Dendritic cell treated with granulocyte-macrophage colony-stimulating factor and Interleukin-4, amounts not matched to agents 40 ng/mL and 50 ng/mL, for 4 days (primary cell): ENCODE measurements around the gene ASL.
"Not testable (repeated sequence)": the region's sequence is repeated elsewhere in the genome, so short reads cannot be mapped to it uniquely, and the experiment has no call there.

Experiments used
- H3K27ac Mint-ChIP-seq: one replicate; pipeline ENCODE4 v1.8.0; 2022; ENCODE audit warnings: mild to moderate bottlenecking, mixed read lengths
- H3K27me3 Mint-ChIP-seq: one replicate; pipeline ENCODE4 v1.8.0; 2022; ENCODE audit warnings: mild to moderate bottlenecking, mixed read lengths
- H3K36me3 Mint-ChIP-seq: one replicate; pipeline ENCODE4 v1.8.0; 2022; ENCODE audit warnings: low read depth, mixed read lengths
- H3K4me1 Mint-ChIP-seq: one replicate; pipeline ENCODE4 v1.8.0; 2022; ENCODE audit warnings: low read depth, mixed read lengths
- H3K4me3 Mint-ChIP-seq: one replicate; pipeline ENCODE4 v1.8.0; 2022; ENCODE audit warnings: mild to moderate bottlenecking, moderate library complexity, mixed read lengths
- H3K9me3 Mint-ChIP-seq: one replicate; pipeline ENCODE4 v1.8.0; 2022; ENCODE audit warnings: mixed read lengths
- intact Hi-C: fragments of 100-400 bp; cut with micrococcal nuclease; formaldehyde crosslinking; loops from one replicate; pipeline ENCODE4 v1.15.0; 2022

The ASL gene

DNA sequence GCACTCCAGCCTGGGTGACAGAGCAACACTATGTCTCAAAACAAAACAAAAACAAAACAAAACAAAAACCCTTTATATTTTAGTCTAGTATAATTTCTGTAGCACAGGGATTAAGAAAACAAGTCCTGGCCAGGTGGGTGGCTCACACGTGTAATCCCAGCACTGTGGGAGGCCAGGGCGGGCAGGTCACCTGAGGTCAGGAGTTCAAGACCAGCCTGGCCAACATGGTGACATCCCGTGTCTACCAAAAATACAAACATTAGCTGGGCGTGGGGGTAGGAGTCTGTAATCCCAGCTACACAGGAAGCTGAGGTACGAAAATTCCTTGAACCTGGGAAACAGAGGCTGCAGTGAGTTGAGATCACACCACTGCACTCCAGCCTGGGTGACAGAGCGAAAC, 23.2 kb upstream of the ASL start:
- Mint-ChIP-seq H3K4me1 (no peaks in the 10 kb centered on the region), H3K4me3 (no peak overlapping the region), H3K27ac (no peak overlapping the region), H3K36me3 (no peaks in the 10 kb centered on the region), H3K27me3 (no peaks in the 10 kb centered on the region), H3K9me3 (no peaks in the 10 kb centered on the region)
- intact Hi-C loops: no loop called here

DNA sequence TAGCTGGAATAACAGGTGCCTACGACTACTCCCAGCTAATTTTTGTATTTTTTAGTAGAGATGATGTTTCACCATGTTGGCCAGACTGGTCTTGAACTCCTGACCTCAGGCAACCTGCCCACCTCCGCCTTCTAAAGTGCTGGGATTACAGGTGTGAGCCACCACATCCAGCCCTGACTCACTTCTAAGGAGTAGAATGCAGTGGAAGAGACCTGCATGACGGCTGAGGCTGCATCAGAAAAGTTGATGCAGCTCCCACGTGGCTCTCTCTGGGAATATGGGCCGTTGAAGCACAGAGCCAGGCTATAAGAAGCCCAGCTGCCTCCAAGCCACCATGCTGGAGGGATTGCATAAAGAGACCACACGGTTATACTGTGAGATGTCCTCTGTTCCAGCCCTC, 21.6 kb upstream of the ASL start:
- intact Hi-C loops: no loop called here
- no peaks in the 10 kb centered on the region for H3K36me3 Mint-ChIP-seq
- H3K27me3 Mint-ChIP-seq: no peaks in the 10 kb centered on the region
- H3K4me3 Mint-ChIP-seq: no peak overlapping the region
- no peak overlapping the region for H3K27ac Mint-ChIP-seq
- H3K4me1 Mint-ChIP-seq: no peaks in the 10 kb centered on the region
- H3K9me3 Mint-ChIP-seq: no peaks in the 10 kb centered on the region

DNA sequence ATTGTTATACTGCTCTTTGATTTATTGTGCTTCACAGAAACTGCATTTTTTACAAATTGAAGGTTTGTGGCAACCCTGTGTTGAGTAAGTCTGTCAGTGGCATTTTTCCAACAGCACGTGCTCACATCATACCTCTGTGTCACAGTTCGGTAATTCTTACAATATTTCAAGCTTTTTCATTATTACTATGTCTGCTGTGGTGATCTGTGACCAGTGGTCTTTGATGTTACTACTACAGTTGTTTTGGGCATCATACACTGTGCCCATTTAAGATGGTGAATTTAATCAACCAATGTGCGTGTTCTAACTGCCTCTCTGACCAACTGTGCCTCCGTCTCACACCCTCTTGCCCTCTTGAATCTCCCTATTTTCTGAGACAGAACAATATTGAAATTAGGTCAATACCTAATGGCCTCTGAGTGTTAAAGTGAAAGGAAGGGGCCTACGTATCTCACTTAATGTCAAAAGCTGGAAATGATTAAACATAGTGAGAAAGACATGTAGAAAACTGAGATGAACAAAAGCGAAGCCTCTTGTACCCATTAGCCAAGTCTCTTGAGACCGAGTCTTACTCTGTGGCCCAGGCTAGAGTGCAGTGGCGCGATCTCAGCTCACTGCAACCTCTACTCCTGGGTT, 20.2 kb upstream of the ASL start:
- no peak overlapping the region for H3K27ac Mint-ChIP-seq
- intact Hi-C loops: no loop called here
- H3K4me1 Mint-ChIP-seq: no peaks in the 10 kb centered on the region
- H3K36me3 Mint-ChIP-seq: no peaks in the 10 kb centered on the region
- H3K9me3 Mint-ChIP-seq: no peaks in the 10 kb centered on the region
- no peak overlapping the region for H3K4me3 Mint-ChIP-seq
- H3K27me3 Mint-ChIP-seq: no peaks in the 10 kb centered on the region

DNA sequence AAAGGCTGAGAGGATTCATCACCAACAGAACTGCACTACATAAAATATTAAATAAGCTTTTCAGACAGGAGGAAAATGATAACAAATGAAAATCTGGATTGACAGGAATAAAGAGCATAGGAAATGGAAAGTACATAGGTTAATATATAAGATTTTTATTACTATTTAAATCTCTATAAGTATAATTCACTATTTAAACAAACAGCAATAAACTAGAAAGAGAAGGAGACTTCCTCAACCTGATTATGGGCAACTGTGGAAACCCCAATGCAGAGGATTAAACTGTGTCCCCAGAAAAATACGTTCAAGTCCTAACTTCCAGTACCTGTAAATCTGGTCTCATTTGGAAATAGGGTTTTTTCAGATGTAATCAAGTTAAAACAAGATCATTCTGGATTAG, 14.8 kb upstream of the ASL start:
- intact Hi-C loops: no loop called here
- Mint-ChIP-seq H3K27me3 (no peaks in the 10 kb centered on the region), H3K36me3 (no peaks in the 10 kb centered on the region), H3K9me3 (no peaks in the 10 kb centered on the region), H3K4me3 (no peak overlapping the region), H3K27ac (no peak overlapping the region), H3K4me1 (no peaks in the 10 kb centered on the region)

DNA sequence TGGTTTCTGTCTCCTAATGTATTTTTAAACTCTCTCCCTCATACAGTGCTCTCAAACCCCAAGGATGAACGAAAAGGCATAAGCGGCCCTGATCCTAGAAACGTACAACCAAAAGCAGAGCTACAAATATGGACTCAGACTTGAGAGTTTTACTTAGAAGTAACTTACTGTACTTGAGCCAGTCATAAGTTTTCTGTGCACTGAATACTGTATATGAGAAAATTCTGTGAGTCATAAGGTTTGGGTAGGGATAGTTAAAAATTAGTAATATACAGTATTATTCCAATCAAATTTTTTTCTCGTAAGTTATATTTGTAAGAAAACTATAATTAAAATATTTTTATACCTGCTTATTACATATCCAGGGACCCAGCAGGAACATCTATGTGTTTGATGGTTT, 5.9 kb upstream of the ASL start:
- Mint-ChIP-seq H3K36me3 (no peaks in the 10 kb centered on the region), H3K4me1 (peaks cover 5% of the 10 kb centered on the region), H3K27ac (no peak overlapping the region), H3K4me3 (no peak overlapping the region), H3K9me3 (no peaks in the 10 kb centered on the region), H3K27me3 (peaks cover 7% of the 10 kb centered on the region)
- intact Hi-C loops: loop anchor here (10.0 kb wide), 1 partner anchor 85 kb away; the partner anchor contains the start of gene GUSB

DNA sequence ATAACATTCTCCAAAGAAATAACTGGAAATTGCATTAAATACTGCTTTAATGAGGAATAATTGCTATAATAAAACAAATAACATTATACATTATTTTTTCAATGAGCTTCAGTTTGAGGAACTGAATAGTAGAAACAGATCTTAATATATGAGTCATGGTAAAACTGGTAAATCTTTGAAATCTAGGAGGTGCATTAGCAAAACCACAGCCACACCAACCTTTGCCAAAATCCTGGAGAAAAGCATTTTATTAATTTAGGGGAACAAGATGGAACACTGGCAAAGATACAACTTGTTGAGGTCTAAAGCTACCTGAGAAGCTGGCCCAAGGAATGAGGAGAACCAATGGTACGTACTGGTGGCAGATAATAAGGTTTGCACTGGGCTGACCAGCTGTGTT, 5.4 kb upstream of the ASL start:
- H3K27ac Mint-ChIP-seq: no peak overlapping the region
- H3K36me3 Mint-ChIP-seq: no peaks in the 10 kb centered on the region

DNA sequence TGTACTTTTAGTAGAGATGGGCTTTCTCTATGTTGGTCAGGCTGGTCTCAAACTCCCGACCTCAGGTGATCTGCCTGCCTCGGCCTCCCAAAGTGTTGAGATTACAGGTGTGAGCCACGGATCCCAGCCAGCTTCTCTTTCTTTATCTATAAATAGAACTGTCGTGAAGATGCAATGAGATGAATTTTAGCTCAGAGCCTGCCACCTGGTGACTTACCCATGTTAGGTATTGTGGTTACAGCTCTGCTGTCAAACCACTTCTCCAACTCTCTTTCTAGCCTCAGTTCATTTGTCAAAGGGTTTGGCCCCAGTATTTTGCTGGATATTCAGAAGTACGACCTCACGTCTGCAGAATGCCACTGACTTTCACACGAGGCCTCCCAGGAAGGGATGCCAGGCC, 3.4 kb upstream of the ASL start:
- H3K27ac Mint-ChIP-seq, H3K27me3 Mint-ChIP-seq, H3K9me3 Mint-ChIP-seq, H3K4me3 Mint-ChIP-seq: not testable (repeated sequence)
- intact Hi-C loops: loop anchor here (10.0 kb wide), 1 partner anchor 87 kb away; the partner anchor contains the start of gene GUSB
- Mint-ChIP-seq H3K4me1 (peaks cover 16% of the 10 kb centered on the region), H3K36me3 (peaks cover 10% of the 10 kb centered on the region)

More for the DNA sequence above, 5.4 kb upstream of the ASL start:
- intact Hi-C loops: loop anchor here (10.0 kb wide), 1 partner anchor 85 kb away; the partner anchor contains the start of gene GUSB
- no peaks in the 10 kb centered on the region for H3K9me3 Mint-ChIP-seq
- peaks cover 5% of the 10 kb centered on the region for H3K4me1 Mint-ChIP-seq
- peaks cover 7% of the 10 kb centered on the region for H3K27me3 Mint-ChIP-seq
- no peak overlapping the region for H3K4me3 Mint-ChIP-seq

DNA sequence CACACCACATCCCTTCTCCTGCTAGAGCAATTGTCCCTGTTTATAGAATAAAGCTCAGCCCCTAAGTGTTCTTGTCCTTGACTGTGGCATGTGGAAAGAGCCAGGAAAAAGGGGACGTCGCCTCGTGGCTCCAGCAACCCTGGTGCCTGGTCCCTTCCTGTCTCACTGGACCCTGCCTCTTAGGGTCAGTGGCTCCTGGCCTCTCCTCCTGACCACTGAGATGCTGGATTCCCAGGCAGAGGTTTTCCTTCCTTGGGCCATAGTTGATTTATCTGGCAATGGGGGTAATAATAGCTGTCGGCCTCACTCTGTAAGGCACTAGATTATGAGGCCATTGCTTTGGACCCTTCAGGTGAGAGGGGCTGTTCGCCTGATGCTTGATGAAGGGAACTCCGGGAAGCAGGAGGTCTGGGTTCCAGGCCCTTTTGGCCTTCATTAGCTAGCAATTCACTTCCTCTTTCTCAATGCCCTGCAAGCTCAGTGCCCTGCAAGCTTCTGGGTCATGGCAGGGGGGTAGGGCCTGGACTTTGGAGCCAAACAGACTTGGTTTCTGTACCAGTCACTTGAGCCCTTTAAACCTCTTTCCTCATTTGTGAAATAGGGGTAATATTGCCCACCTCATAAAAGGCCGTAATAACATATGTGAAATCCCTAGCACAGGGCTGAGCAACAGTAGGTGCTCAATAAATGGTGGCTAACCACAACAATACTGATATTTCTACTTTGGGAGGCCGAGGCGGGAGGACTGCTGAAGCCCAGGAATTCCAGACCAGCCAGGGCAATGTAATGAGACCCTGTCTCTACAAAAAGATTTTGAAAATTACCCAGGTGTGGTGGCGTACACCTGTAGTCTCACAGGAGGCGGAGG, 1.1 kb downstream of the ASL start:
- Mint-ChIP-seq H3K27me3 (peaks cover 2% of the 10 kb centered on the region), H3K4me1 (peaks cover 16% of the 10 kb centered on the region), H3K4me3 (peak overlapping the region; percentile 78), H3K9me3 (no peaks in the 10 kb centered on the region), H3K27ac (peak overlapping the region; percentile 62), H3K36me3 (peaks cover 33% of the 10 kb centered on the region)
- intact Hi-C loops: loop anchor here (5.0 to 10.0 kb wide), 2 partner anchors 41 to 92 kb away; partner anchors contain the start of gene GUSB

DNA sequence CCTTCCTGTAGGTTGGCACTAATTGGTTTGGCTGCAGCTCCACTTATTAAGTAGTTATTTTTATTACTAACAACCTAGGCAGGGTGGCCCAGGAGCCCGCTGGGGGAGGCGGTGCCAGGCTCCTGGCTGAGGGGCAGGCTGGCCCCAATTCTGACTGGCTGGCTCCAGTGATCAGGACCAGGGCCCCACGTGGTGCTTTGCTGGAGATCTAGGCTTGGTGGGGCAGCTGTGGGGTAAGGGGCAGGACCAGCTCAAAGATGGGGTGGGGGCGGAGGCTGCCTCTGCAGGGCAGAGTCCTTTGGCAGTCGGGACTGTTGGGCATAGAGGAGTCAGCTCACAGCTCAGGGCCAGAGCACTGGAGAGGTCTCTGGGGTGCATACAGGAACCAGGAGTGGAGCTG, 2.4 kb downstream of the ASL start:
- Mint-ChIP-seq H3K36me3 (peaks cover 47% of the 10 kb centered on the region), H3K9me3 (no peaks in the 10 kb centered on the region), H3K4me3 (no peak overlapping the region), H3K4me1 (peaks cover 16% of the 10 kb centered on the region), H3K27ac (no peak overlapping the region), H3K27me3 (peaks cover 2% of the 10 kb centered on the region)
- intact Hi-C loops: loop anchor here (5.0 to 10.0 kb wide), 2 partner anchors 39 to 93 kb away; partner anchors contain the start of gene GUSB

DNA sequence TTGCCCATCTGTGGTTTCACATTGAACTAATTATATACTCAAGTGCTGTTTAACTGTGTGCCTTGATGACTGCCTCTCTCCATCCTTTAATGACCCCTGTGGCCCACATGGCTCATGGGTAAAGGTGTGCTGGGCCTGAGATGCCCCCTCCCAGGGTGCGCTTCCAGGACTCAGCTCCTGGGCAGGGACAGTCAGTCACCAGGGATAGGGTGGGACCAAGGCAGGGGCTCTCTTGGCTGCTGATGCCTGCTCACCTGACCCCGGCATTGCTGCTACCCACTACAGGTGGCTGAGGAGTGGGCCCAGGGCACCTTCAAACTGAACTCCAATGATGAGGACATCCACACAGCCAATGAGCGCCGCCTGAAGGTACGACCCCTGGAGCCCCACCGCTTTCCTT, 6.5 kb downstream of the ASL start:
- intact Hi-C loops: no loop called here
- no peak overlapping the region for H3K27ac Mint-ChIP-seq

DNA sequence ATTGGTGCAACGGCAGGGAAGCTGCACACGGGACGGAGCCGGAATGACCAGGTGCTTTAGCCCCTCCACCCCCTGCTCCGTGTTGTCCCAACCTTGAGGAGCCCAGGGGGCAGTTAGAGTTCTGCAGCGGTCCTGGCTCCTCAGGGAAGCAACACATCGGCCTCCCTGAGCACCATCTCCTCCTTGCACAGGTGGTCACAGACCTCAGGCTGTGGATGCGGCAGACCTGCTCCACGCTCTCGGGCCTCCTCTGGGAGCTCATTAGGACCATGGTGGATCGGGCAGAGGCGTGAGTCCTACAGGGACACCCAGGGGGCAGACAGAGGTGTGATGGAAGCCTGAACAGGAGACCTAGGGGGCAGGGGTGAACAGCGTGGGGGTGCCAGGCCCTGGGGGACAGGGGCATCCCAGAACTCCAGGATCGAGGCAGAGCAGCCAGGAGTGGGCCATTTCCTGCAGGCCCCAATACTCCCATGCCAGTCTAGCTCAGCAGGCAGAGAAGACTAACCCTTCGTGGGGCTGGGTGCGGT, 7.3 kb downstream of the ASL start:
- intact Hi-C loops: no loop called here

More for the DNA sequence above, 6.5 kb downstream of the ASL start:
- H3K27me3 Mint-ChIP-seq: no peaks in the 10 kb centered on the region
- no peaks in the 10 kb centered on the region for H3K9me3 Mint-ChIP-seq
- peaks cover 5% of the 10 kb centered on the region for H3K4me1 Mint-ChIP-seq
- H3K36me3 Mint-ChIP-seq: peaks cover 75% of the 10 kb centered on the region
- H3K4me3 Mint-ChIP-seq: no peak overlapping the region

DNA sequence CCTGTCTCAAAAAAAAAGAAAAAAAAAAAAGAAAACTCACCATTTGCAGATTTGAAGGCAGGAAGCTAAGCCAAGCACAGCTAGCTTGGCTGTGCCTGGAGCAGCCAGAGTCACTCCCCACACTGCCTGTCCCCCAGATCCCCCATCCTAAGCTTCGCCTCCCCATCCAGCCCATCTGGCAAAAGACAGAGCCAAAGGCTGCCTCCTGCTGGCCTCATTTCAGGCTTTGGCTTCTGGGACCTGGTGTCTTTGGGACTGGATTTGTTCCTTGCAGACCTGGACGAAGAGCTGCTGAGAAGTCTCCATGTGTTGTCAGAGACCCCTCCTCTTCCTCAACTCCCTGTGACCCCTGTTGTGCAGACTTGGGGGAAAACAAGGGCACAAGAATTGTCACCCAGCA, 8.1 kb downstream of the ASL start:
- H3K4me3 Mint-ChIP-seq: no peak overlapping the region
- H3K27me3 Mint-ChIP-seq: no peaks in the 10 kb centered on the region

More for the DNA sequence above, 7.3 kb downstream of the ASL start:
- H3K4me3 Mint-ChIP-seq: no peak overlapping the region
- peaks cover 83% of the 10 kb centered on the region for H3K36me3 Mint-ChIP-seq
- no peaks in the 10 kb centered on the region for H3K9me3 Mint-ChIP-seq
- no peak overlapping the region for H3K27ac Mint-ChIP-seq
- H3K4me1 Mint-ChIP-seq: no peaks in the 10 kb centered on the region
- no peaks in the 10 kb centered on the region for H3K27me3 Mint-ChIP-seq

DNA sequence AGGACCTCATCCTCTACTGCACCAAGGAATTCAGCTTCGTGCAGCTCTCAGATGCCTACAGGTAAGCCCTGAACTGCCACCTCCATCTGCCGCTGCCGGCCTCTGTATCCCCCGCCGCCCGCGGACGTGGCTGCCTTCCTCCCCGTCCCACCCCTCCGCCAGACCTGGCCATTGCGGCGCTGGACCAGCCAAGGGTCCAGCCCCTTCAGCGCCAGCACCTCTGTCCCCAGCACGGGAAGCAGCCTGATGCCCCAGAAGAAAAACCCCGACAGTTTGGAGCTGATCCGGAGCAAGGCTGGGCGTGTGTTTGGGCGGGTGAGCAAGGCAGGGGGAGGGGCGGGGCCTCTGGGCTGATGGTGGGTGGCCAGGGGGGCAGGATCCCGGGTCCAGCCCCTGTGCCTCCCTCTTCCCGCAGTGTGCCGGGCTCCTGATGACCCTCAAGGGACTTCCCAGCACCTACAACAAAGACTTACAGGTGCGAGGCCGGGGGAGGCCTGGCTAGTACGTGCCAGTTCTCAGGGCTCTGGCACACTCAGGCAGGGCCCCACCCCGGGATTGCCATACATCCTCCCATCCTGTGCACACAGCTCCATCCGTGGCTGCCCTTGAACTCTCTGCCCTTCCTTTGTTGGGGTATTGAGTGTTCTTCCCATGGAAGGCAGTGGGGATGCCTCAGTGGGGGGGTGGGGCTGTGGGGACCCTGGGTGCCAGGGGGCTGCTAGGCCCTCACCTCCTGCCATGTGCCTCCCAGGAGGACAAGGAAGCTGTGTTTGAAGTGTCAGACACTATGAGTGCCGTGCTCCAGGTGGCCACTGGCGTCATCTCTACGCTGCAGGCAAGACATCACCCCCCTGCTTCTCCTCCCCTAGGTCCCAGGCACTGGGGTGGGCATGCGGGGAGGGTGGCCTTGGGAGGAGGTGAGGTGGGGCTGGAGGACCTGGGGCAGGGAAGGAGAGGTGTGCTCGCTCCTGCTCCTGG, 13.5 kb downstream of the ASL start:
- H3K27me3 Mint-ChIP-seq: no peaks in the 10 kb centered on the region
- no peak overlapping the region for H3K27ac Mint-ChIP-seq
- H3K9me3 Mint-ChIP-seq: no peaks in the 10 kb centered on the region
- no peaks in the 10 kb centered on the region for H3K4me1 Mint-ChIP-seq
- intact Hi-C loops: no loop called here
- no peak overlapping the region for H3K4me3 Mint-ChIP-seq
- peaks cover 83% of the 10 kb centered on the region for H3K36me3 Mint-ChIP-seq

More for the DNA sequence above, 8.1 kb downstream of the ASL start:
- intact Hi-C loops: no loop called here
- Mint-ChIP-seq H3K4me1 (no peaks in the 10 kb centered on the region), H3K27ac (no peak overlapping the region), H3K36me3 (peaks cover 83% of the 10 kb centered on the region), H3K9me3 (no peaks in the 10 kb centered on the region)
